GOT3 (cell line): Measurements from ENCODE around the gene CFAP77.

Source experiments
- DNase-seq: peaks from one replicate; lab custom pipeline; 2025; ENCODE audit warnings: mixed read lengths; lab: John Stamatoyannopoulos, UW

The CFAP77 gene

GRCh38 chr9:132489536-132489935 lies 79.5 kb downstream of the CFAP77 start:
- DNase-seq = no peak

DNA sequence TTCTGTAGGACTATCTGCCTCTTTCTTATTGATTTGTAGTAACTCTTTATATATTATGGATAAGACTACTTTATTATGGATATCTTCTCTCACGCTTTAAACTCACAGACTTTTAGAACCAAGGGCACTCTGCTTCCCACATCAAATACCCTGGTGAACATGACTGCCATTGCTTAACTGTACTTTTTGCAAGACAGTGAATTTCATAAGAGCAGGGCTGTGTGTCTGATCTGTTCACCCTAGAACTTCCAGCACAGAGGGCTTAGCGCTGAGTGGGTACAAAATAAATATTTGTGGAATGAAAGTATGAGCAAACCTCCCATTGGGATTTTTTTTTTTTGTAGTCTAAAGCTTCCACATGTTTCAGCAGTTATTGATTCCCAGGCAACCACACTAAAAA lies 84.8 kb downstream of the CFAP77 start:
- no peak for DNase-seq

DNA sequence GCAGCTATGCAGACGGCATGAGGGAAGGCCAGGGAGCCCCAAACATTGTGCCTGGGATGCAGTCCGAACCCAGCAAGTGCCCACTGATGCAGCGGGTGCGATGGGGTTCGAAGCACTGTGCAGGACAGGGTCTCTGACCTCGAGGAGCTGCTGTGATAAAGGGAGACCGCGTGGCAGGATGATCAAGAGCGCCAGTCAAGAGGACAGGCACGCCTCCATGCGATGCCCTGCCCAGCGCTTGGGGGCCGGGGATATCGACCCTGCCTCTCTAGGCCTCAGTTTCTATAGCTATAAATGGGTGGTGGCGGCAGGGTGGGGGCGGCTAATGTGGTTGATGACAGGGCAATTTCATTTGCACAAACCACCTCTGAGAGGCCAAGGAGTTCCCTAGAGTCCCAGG lies 87.7 kb downstream of the CFAP77 start:
- no peak for DNase-seq

- no peak for DNase-seq
Measured at GRCh38 chr9:132498531-132499210, 88.7 kb downstream of the CFAP77 start.

DNA sequence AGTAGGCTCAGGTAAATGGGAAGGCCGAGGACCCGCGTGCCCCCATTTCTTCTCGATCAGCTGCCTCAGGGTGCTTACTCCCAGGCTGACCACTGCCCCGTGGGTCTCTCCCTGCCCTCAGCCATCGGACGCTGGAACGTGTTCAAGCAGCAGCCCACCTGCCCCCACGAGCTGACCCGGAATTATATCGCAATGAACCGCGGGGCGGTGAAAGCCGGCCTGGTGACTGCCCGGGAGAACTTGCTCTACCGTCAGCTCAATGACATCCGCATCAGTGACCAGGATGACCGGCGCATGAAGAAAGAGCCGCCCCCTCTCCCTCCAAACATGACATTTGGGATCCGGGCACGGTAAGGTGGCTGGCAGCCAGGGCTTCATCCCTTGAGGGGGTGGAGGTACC lies 89.2 kb downstream of the CFAP77 start:
- no peak for DNase-seq

DNA sequence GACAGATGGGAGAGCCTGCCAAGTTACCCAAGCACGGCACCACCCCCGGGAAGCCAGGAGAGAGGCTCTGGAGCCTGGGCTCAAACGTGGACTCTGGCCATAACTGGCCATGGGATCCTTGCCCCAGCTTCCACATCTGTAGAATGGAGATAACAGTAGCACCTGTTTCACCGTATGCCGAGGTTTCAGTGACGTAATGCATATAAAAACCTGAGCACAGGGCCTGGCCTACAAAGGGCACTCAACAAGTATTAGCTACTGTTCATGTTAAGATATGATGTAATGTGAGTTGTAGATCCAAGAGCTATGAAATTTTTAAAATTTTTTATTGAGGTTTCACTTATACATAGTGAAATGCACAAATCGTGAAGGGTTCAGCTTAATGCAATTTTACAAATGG lies 90.2 kb downstream of the CFAP77 start:
- DNase-seq = no peak

GRCh38 chr9:132502480-132502879 lies 92.5 kb downstream of the CFAP77 start:
- no peak for DNase-seq

DNA sequence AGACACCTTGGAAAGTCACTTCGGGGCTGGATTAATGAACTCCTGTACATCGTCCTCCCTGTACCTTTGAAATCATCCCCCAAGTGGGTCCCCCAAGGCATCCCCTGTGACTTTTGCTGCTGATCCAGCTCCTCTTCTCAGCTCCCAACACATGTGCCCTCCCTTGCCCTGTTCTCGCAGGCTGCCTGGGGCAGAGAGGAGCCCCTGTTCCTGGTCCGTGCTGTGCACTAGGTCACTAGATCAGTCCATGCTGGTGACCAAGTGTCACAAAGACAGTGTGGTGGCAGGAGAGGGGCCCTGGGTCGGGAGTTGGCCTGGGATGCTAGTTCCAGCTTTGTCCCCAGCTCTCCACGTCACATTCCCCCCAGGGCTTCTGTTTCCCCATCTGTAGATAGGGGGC lies 93.1 kb downstream of the CFAP77 start:
- DNase-seq = no peak

DNA sequence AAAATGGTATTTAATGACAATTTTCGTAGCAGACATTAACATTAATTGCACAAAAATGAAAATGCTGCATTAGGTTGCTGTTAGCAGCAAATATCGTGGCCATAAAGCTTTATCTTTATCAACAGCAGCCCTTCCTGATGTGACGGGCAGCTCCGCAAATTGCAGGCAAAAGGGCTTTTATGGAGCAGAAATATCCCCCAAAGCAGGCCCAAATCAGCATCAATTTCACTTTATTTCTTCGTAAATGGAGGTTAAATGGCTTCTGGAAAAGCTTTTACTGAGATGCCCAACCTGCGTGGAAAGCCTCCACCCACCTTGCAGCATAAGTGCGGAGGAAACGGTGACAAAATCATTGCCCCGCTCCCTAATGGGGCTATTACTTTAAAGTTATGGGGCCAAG lies 94.5 kb downstream of the CFAP77 start:
- DNase-seq = no peak

DNA sequence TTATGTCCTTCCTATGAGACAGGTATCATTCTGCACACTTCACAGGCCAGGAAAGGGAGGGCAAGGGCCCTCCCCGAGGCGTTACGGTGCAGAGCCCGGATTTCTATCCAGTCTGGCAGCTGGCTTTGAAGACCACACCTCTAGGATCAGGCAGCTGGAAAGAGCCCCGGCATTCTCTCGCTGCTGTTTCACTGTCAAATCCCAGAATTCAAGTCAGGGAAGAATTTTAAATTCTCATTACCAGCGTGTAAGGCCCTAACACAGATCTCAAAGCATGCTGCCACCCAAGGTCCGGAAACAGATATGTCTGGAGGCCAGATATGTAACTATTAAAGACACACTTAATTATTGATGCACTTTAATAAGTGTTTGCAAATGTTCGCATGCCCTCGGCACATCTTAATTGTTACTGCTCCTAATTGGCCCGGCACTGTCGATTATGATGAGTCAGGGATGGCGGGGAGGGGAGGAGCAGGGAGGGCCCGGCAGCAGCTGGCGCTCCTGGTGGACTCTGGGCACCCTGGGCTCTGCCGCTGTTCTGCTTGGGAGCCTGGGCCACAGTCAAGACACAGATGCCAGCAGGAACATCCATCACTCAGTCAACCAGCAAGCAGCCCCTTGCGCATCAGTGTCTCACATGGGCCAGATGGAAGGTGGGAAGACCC lies 96.1 kb downstream of the CFAP77 start:
- no peak for DNase-seq

- DNase-seq = no peak
Measured at GRCh38 chr9:132506977-132507669, 97.1 kb downstream of the CFAP77 start.

- no peak for DNase-seq
Measured at GRCh38 chr9:132507670-132508469, 97.9 kb downstream of the CFAP77 start.

- DNase-seq = no peak
Measured at GRCh38 chr9:132509928-132510874, 100.2 kb downstream of the CFAP77 start.

DNA sequence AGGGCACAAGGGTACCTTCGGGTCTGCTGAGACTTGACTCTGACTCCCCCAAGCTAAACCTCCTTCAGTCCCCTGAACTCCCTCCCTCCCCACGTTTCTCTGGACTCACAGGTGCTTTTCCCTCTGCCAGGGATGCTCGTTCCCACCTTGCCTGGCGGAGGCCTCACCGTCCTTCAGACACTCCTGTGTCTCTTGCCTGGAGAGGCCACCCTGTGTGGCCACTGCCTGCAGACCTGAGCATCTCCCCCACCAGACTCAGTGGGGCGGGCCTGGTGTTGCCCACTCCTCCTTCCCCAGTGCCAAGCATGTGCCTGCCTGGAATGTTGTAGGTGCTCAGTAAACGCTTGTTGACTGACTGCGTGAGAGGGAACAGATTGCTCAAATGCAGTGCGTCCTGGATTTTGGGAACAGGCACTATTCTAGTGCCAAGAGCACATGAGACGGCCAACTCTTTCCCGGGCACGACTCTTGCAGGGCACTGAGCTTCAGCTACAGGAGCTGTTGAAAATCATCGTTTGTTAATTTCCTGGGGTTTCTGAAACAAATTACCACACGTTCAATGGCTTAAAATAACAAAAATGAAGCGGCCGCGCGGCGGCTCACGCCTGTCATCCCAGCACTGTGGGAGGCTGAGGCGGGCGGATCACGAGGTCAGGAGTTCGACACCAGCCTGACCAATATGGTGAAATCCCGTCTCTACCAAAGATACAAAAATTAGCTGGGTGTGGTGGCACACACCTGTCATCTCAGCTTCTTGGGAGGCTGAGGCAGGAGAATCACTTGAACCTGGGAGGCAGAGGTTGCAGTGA lies 101.4 kb downstream of the CFAP77 start:
- no peak for DNase-seq

GRCh38 chr9:132513416-132513815 lies 103.4 kb downstream of the CFAP77 start:
- no peak for DNase-seq

DNA sequence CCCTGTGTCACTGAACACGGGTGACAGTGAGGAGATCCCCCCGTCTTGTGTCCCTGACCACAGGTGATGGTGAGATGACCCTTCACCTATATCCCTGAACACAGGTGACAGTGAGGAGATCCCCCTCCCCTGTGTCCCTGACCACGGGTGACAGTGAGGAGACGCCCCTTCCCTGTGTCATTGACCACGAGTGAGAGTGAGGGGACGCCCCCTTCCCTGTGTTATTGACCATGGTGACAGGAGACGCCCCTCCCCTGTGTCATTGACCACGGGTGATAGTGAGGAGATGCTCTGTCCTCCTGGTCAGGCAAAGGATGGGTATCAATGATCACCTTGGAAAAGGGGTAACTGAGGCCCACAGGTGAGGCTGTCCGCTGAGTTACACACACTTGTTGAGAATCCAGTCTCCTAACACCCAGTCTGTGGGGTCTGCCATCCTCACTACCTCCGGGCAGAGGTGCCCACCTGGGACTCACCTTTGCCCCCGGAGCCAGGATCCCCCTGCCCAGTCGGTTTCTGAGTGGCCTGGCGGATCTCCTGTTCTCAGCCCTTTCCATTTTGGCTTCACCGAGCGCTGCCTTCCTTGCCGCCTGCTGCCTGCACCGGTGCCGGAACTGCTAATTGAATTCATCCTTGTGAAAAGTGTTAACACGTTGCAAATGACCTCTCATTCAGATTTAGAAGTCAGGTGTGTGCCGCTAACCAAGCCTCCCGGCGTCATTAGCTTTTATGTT lies 104.2 kb downstream of the CFAP77 start:
- DNase-seq = no peak

GRCh38 chr9:132514821-132515220 lies 104.8 kb downstream of the CFAP77 start:
- DNase-seq = no peak

- DNase-seq = no peak
Measured at GRCh38 chr9:132516301-132516700, 106.3 kb downstream of the CFAP77 start.

- no peak for DNase-seq
Measured at GRCh38 chr9:132516911-132517310, 106.9 kb downstream of the CFAP77 start.
